Measurements from ENCODE around the gene SDK1. TPM values are rescaled to one million over a fixed set of nuclear protein-coding genes. Genes with fewer than 3 reads are reported as not detected.

Gene SDK1
- total RNA-seq, 1 experiment from 2014 or later: 7.1 TPM

DNA sequence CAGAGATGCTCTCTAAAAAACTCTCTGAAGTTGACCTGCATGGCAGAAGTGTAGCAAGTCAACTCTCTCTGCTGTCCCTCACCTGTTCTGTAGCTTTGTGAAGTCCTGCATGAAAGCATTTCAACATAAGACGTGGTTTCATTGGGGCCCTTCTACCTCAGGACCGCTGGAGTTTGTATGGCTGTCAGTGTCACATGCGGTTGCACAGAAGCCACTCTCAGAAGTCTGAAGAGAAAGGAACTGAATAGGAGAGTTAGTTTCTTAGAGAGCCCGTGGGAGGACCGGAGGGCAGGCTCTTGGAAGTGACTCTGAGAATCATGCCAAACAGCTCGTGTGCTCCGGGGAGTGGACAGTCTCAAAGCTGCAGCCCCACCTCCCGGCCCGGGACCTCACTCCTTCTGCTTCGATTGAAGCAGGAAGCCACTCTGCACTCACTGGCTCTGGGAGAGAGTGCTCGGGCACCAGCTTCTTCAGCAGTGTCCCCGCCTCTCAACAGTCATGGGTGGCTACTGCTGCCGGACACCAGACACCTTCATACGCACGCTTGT, 486.7 kb downstream of the SDK1 start:
- Mint-ChIP-seq H3K4me1 (ENCODE audit: low read depth, unreplicated experiment) (no peaks in the 10 kb centered on the region), H3K27me3 (ENCODE audit: insufficient read depth, unreplicated experiment) (peaks cover 7% of the 10 kb centered on the region), H3K9me3 (ENCODE audit: unreplicated experiment) (no peaks in the 10 kb centered on the region), H3K36me3 (ENCODE audit: insufficient read depth, unreplicated experiment) (no peaks in the 10 kb centered on the region), H3K27ac (ENCODE audit: unreplicated experiment) (no peak overlapping the region), H3K4me3 (ENCODE audit: unreplicated experiment) (no peak overlapping the region)
- H3K36me3 ChIP-seq (ENCODE audit: control insufficient read depth, insufficient read depth, low read length): no peaks in the 10 kb centered on the region
- no peaks in the 10 kb centered on the region for H3K4me1 ChIP-seq
- H3K9me3 ChIP-seq: peaks cover 6% of the 10 kb centered on the region; the same call in 1 of the 2 replicates
- DNase-seq: no peak
- no TSS peak for BruUV-seq (replicated peaks)
- POLR2A ChIA-PET: no interaction called here
- H3K27me3 ChIP-seq (replicated peaks; ENCODE audit: control insufficient read depth, insufficient read depth, low read length): no peaks in the 10 kb centered on the region
- H3K4me3 ChIP-seq (ENCODE audit: low read depth, low read length): no peak overlapping the region
- TF ChIP-seq, protein P1, sequence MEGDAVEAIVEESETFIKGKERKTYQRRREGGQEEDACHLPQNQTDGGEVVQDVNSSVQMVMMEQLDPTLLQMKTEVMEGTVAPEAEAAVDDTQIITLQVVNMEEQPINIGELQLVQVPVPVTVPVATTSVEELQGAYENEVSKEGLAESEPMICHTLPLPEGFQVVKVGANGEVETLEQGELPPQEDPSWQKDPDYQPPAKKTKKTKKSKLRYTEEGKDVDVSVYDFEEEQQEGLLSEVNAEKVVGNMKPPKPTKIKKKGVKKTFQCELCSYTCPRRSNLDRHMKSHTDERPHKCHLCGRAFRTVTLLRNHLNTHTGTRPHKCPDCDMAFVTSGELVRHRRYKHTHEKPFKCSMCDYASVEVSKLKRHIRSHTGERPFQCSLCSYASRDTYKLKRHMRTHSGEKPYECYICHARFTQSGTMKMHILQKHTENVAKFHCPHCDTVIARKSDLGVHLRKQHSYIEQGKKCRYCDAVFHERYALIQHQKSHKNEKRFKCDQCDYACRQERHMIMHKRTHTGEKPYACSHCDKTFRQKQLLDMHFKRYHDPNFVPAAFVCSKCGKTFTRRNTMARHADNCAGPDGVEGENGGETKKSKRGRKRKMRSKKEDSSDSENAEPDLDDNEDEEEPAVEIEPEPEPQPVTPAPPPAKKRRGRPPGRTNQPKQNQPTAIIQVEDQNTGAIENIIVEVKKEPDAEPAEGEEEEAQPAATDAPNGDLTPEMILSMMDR (IDR thresholded peaks at IDR 0.05; ENCODE audit: insufficient read depth in 1 of 2, low read depth in 1 of 2, low read length in 1 of 2, severe bottlenecking in 1 of 2, unreplicated experiment in 1 of 2): no peak
- intact Hi-C loops (cut with micrococcal nuclease; ENCODE audit: unreplicated experiment): no loop called here
- CTCF ChIA-PET: interaction anchor here (0.6 kb wide), 1 partner anchor 1996 kb away, joined by 6 read pairs; no protein-coding TSS in a partner anchor

DNA sequence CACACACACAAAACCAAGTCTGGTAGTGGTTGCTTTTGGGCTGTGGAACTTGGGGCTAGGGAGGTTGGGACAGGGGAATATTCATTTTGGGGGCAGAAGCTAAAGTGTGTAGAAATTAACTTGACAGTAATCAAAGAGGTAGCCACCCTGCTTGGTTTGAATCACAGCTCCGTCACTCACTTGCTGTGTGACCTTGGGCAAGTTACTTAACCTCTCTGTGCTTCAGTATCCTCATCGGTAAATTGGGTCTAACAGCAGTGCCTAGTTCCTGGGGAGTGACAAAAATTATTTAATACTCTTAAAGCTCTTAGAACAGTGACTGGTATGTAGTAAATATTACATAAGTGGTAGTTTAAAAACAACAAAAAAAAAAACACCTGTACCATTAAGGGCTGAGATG, 489.8 kb downstream of the SDK1 start:
- CTCF ChIA-PET: no interaction called here

DNA sequence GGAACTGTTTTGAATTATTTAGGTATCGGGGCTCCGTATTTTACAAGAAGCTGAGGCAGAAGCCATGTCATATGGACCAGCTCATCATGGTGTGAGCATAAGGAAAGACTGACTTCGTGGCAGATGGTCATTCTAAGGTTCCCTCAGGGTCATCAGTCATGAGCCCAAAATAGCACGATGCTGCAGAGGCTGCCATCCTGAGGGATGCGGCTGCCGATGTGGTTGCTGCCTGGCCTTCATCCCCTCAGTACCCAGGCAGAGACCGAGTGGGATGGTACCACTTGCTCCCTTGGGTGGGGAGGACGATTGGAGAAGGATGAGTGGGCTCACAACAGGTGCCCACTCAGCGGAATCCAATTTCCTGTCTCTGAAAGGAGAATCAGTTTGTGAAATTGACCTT, 490.3 kb downstream of the SDK1 start:
- no peaks in the 10 kb centered on the region for H3K4me1 Mint-ChIP-seq (ENCODE audit: low read depth, unreplicated experiment)
- peaks cover 9% of the 10 kb centered on the region for H3K27me3 Mint-ChIP-seq (ENCODE audit: insufficient read depth, unreplicated experiment)
- TF ChIP-seq, protein P1 (IDR thresholded peaks at IDR 0.05; ENCODE audit: insufficient read depth in 1 of 2, low read depth in 1 of 2, low read length in 1 of 2, severe bottlenecking in 1 of 2, unreplicated experiment in 1 of 2): no peak
- no peaks in the 10 kb centered on the region for H3K9me3 ChIP-seq
- H3K4me3 ChIP-seq (ENCODE audit: low read depth, low read length): no peak overlapping the region
- H3K36me3 Mint-ChIP-seq (ENCODE audit: insufficient read depth, unreplicated experiment): no peaks in the 10 kb centered on the region
- no peaks in the 10 kb centered on the region for H3K27me3 ChIP-seq (replicated peaks; ENCODE audit: control insufficient read depth, insufficient read depth, low read length)
- ChIA-PET CTCF (no interaction called here), POLR2A (no interaction called here)
- no peak overlapping the region for H3K27ac Mint-ChIP-seq (ENCODE audit: unreplicated experiment)
- intact Hi-C loops (cut with micrococcal nuclease; ENCODE audit: unreplicated experiment): no loop called here
- no peaks in the 10 kb centered on the region for H3K9me3 Mint-ChIP-seq (ENCODE audit: unreplicated experiment)
- BruUV-seq (replicated peaks): no TSS peak
- no peaks in the 10 kb centered on the region for H3K4me1 ChIP-seq
- no peak for DNase-seq
- no peak overlapping the region for H3K4me3 Mint-ChIP-seq (ENCODE audit: unreplicated experiment)
- H3K36me3 ChIP-seq (ENCODE audit: control insufficient read depth, insufficient read depth, low read length): no peaks in the 10 kb centered on the region

More for the DNA sequence above, 489.8 kb downstream of the SDK1 start:
- POLR2A ChIA-PET: no interaction called here
- Histone ChIP-seq H3K4me3 (ENCODE audit: low read depth, low read length) (no peak overlapping the region), H3K9me3 (no peaks in the 10 kb centered on the region), H3K36me3 (ENCODE audit: control insufficient read depth, insufficient read depth, low read length) (no peaks in the 10 kb centered on the region), H3K27me3 (replicated peaks; ENCODE audit: control insufficient read depth, insufficient read depth, low read length) (no peaks in the 10 kb centered on the region), H3K4me1 (no peaks in the 10 kb centered on the region)
- DNase-seq: no peak
- Mint-ChIP-seq H3K36me3 (ENCODE audit: insufficient read depth, unreplicated experiment) (no peaks in the 10 kb centered on the region), H3K4me3 (ENCODE audit: unreplicated experiment) (no peak overlapping the region), H3K4me1 (ENCODE audit: low read depth, unreplicated experiment) (no peaks in the 10 kb centered on the region), H3K9me3 (ENCODE audit: unreplicated experiment) (no peaks in the 10 kb centered on the region), H3K27ac (ENCODE audit: unreplicated experiment) (no peak overlapping the region), H3K27me3 (ENCODE audit: insufficient read depth, unreplicated experiment) (peaks cover 9% of the 10 kb centered on the region)
- no TSS peak for BruUV-seq (replicated peaks)
- intact Hi-C loops (cut with micrococcal nuclease; ENCODE audit: unreplicated experiment): no loop called here
- TF ChIP-seq, protein P1 (IDR thresholded peaks at IDR 0.05; ENCODE audit: insufficient read depth in 1 of 2, low read depth in 1 of 2, low read length in 1 of 2, severe bottlenecking in 1 of 2, unreplicated experiment in 1 of 2): no peak

Measured in Caco-2 (cell line).